Measurements from ENCODE around the gene IQSEC3. TPM values are rescaled to one million over a fixed set of nuclear protein-coding genes. Genes with fewer than 3 reads are reported as not detected.

IQSEC3 gene
- total and polyA plus RNA-seq, 10 of the 15 experiments (the other 5 are each of a cell fraction or from before 2014, with no cell fraction given), result not detected

- TF ChIP-seq ZNF274 (IDR thresholded peaks at IDR 0.05; ENCODE audit: insufficient read depth, insufficient read length) (no peak), BRCA1 (IDR thresholded peaks at IDR 0.05; ENCODE audit: low read depth, low read length) (no peak), IRF4 (IDR thresholded peaks at IDR 0.05; ENCODE audit: low read depth, low read length) (no peak)
Measured at GRCh38 chr12:225012-225411, 158.4 kb downstream of the IQSEC3 start (continued).

- intact Hi-C loops (cut with micrococcal nuclease; ENCODE audit: unreplicated experiment), result no loop called here
- H4K20me1 ChIP-seq (ENCODE audit: control insufficient read depth, insufficient read depth), result no peaks in the 10 kb centered on the region; the same call in 1 of the 2 replicates
- FAIRE-seq (no peak), DNase-seq (ENCODE audit: low read depth, low spot score) (no peak), ATAC-seq (no peak)
- SMC1A ChIA-PET (ENCODE audit: uncharacterized antibody, unreplicated experiment), result no interaction called here
- BruUV-seq (replicated peaks), result no TSS peak
- RAD21 ChIA-PET (ENCODE audit: unreplicated experiment), result no interaction called here
- H3K4me1 ChIP-seq (ENCODE audit: control insufficient read depth, insufficient read depth, low read length), result no peaks in the 10 kb centered on the region
- no peaks in the 10 kb centered on the region for H3K79me2 ChIP-seq (ENCODE audit: control insufficient read depth, insufficient read depth, low read length)
- H3K9me3 ChIP-seq (replicated peaks; ENCODE audit: control insufficient read depth, insufficient read depth, low read length), result no peaks in the 10 kb centered on the region
- in situ Hi-C loops (cut with MboI), result no loop called here
- peaks cover 0 to 4% of the 10 kb centered on the region in 2 experiments for H3K27me3 ChIP-seq (replicated peaks in 1 of 2; ENCODE audit: control insufficient read depth in 2 of 2, insufficient read depth in 2 of 2, low read length in 1 of 2)
- no peak overlapping the region for H2AFZ ChIP-seq (ENCODE audit: control insufficient read depth, low read depth, low read length)
- 54% methylated on average over 14 of the region's 14 CpGs for WGBS (ENCODE audit: insufficient coverage, insufficient replicate concordance, low lambda C conversion rate, missing lambda C conversion rate)
- no peaks in the 10 kb centered on the region for H3K36me3 ChIP-seq (ENCODE audit: control insufficient read depth in 2 of 2, insufficient read depth in 2 of 2, low read length in 1 of 2)
- H3K9ac ChIP-seq (ENCODE audit: control insufficient read depth, insufficient read depth, low read length), result no peak overlapping the region
- POLR2A ChIA-PET, result no interaction called here
- no peak overlapping the region for H3K4me3 ChIP-seq
- H3K4me2 ChIP-seq (ENCODE audit: control insufficient read depth, insufficient read depth), result no peak overlapping the region
- no peak overlapping the region for H3K27ac ChIP-seq (ENCODE audit: control insufficient read depth, insufficient read depth)
- CTCF ChIA-PET, result no interaction called here
- TF ChIP-seq ZBED1 (IDR thresholded peaks at IDR 0.05; ENCODE audit: borderline replicate concordance) (no peak), RB1 (IDR thresholded peaks at IDR 0.05; ENCODE audit: borderline replicate concordance) (no peak), BCL3 (IDR thresholded peaks at IDR 0.05; ENCODE audit: borderline replicate concordance, insufficient read depth, low read depth, low read length, poor library complexity, severe bottlenecking) (no peak), ZNF217 (IDR thresholded peaks at IDR 0.05) (no peak), POLR2AphosphoS2 (IDR thresholded peaks at IDR 0.05; ENCODE audit: low read depth, low read length) (no peak), EP300 (IDR thresholded peaks at IDR 0.05; ENCODE audit: borderline replicate concordance in 1 of 2, control insufficient read depth in 1 of 2, low read depth in 2 of 2, low read length in 2 of 2) (no peak), NFYB (IDR thresholded peaks at IDR 0.05; ENCODE audit: insufficient read depth, low read depth, low read length) (no peak), HDGF (IDR thresholded peaks at IDR 0.05) (no peak), SMAD1 (IDR thresholded peaks at IDR 0.05; ENCODE audit: low read depth, partially characterized antibody) (no peak)
- TF ChIP-seq, protein P1, sequence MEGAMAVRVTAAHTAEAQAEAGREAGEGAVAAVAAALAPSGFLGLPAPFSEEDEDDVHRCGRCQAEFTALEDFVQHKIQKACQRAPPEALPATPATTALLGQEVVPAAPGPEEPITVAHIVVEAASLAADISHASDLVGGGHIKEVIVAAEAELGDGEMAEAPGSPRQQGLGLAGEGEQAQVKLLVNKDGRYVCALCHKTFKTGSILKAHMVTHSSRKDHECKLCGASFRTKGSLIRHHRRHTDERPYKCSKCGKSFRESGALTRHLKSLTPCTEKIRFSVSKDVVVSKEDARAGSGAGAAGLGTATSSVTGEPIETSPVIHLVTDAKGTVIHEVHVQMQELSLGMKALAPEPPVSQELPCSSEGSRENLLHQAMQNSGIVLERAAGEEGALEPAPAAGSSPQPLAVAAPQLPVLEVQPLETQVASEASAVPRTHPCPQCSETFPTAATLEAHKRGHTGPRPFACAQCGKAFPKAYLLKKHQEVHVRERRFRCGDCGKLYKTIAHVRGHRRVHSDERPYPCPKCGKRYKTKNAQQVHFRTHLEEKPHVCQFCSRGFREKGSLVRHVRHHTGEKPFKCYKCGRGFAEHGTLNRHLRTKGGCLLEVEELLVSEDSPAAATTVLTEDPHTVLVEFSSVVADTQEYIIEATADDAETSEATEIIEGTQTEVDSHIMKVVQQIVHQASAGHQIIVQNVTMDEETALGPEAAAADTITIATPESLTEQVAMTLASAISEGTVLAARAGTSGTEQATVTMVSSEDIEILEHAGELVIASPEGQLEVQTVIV (IDR thresholded peaks at IDR 0.05; ENCODE audit: borderline replicate concordance, partially characterized antibody), result no peak
- TF ChIP-seq, protein P2, sequence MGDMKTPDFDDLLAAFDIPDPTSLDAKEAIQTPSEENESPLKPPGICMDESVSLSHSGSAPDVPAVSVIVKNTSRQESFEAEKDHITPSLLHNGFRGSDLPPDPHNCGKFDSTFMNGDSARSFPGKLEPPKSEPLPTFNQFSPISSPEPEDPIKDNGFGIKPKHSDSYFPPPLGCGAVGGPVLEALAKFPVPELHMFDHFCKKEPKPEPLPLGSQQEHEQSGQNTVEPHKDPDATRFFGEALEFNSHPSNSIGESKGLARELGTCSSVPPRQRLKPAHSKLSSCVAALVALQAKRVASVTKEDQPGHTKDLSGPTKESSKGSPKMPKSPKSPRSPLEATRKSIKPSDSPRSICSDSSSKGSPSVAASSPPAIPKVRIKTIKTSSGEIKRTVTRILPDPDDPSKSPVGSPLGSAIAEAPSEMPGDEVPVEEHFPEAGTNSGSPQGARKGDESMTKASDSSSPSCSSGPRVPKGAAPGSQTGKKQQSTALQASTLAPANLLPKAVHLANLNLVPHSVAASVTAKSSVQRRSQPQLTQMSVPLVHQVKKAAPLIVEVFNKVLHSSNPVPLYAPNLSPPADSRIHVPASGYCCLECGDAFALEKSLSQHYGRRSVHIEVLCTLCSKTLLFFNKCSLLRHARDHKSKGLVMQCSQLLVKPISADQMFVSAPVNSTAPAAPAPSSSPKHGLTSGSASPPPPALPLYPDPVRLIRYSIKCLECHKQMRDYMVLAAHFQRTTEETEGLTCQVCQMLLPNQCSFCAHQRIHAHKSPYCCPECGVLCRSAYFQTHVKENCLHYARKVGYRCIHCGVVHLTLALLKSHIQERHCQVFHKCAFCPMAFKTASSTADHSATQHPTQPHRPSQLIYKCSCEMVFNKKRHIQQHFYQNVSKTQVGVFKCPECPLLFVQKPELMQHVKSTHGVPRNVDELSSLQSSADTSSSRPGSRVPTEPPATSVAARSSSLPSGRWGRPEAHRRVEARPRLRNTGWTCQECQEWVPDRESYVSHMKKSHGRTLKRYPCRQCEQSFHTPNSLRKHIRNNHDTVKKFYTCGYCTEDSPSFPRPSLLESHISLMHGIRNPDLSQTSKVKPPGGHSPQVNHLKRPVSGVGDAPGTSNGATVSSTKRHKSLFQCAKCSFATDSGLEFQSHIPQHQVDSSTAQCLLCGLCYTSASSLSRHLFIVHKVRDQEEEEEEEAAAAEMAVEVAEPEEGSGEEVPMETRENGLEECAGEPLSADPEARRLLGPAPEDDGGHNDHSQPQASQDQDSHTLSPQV (IDR thresholded peaks at IDR 0.05), result no peak
Measured at GRCh38 chr12:226401-226800, 159.8 kb downstream of the IQSEC3 start.
